HepG2 (cell line): ENCODE results near the gene MOG. TPM values are rescaled to one million over a fixed set of nuclear protein-coding genes. Genes with fewer than 3 reads are reported as not detected.

ENCODE experiments used
- ATAC-seq: fragments of 200-7000 bp; cut with Tn5 transposase; 3 replicates; pipeline ENCODE4 v1.9.1; 2020; ENCODE audit warnings: mild to moderate bottlenecking, moderate library complexity
- BruUV-seq: library from RNA; stranded (reverse); fragments of 400-500 nt; replicated peaks from 2 replicates; lab custom pipeline; 2021; lab: Mats Ljungman, UMichigan
- CTCF ChIA-PET: fragments of 300-600 bp; formaldehyde crosslinking; extraction: SDS; loops from one replicate; lab custom pipeline; 2021; ENCODE audit warnings: low total read pairs, inconsistent platforms, low intra/inter-chr PET ratio; lab: Yijun Ruan, JAX
- POLR2A ChIA-PET: fragments of 350-600 bp; sonication (Branson Sonifier 250); formaldehyde crosslinking; loops from one replicate; lab custom pipeline; 2020; ENCODE audit warnings: antibody characterized with exemption, inconsistent platforms; lab: Yijun Ruan, JAX
- DNase-seq: peaks from one replicate; pipeline ENCODE4 v3.0.0-alpha.2; 2015; ENCODE audit warnings: low spot score
- FAIRE-seq: peaks from 3 replicates; lab custom pipeline; 2011; peaks lifted over from hg19 to GRCh38; lab: Jason Lieb, UNC
- H2AFZ ChIP-seq: one replicate; pipeline ENCODE4 v1.6.1; 2011; ENCODE audit warnings: low read length, inconsistent platforms
- H3K27ac ChIP-seq: fragments of 300-600 bp; 3 replicates; pipeline ENCODE4 v1.8.0; 2011; ENCODE audit warnings: mixed run types, mild to moderate bottlenecking, mixed read lengths, low read length, inconsistent platforms; ENCODE audit not compliant: insufficient read depth; ENCODE audit errors: extremely low read length
- H3K27me3 ChIP-seq, 2 experiments: fragments of 200-600 bp in 1 of 2; 2 replicates in 1 of 2; 3 replicates in 1 of 2; pipeline versions ENCODE4 v1.6.0 to v1.8.0; 2011; ENCODE audit warnings: low read length in 2 of 2, mild to moderate bottlenecking in 2 of 2, moderate library complexity in 2 of 2, inconsistent platforms in 1 of 2; ENCODE audit not compliant: insufficient read depth in 2 of 2, control insufficient read depth in 1 of 2
- H3K36me3 ChIP-seq, 2 experiments: fragments of 200-600 bp in 1 of 2; replicated peaks in 1 of 2; 2 replicates in 1 of 2; 3 replicates in 1 of 2; pipeline versions ENCODE4 v1.5.1 to v1.8.0; 2011; ENCODE audit warnings: low read length in 2 of 2, inconsistent platforms in 1 of 2; ENCODE audit not compliant: insufficient read depth in 2 of 2, control insufficient read depth in 1 of 2
- H3K4me1 ChIP-seq: 2 replicates; pipeline ENCODE4 v1.5.1; 2012; ENCODE audit warnings: low read length, inconsistent platforms; ENCODE audit not compliant: insufficient read depth
- H3K4me2 ChIP-seq: 2 replicates; pipeline ENCODE4 v1.6.0; 2011; ENCODE audit warnings: low read depth, low read length, inconsistent platforms
- H3K4me3 ChIP-seq, 3 experiments: fragments of 200-600 bp in 1 of 3; sonication (generic), shearing (Covaris generic) in 1 of 3; replicated peaks in 1 of 3; 2 replicates each; pipeline ENCODE4 v1.5.1; 2011 to 2016; ENCODE audit warnings: low read length in 3 of 3, inconsistent platforms in 2 of 3, low read depth in 2 of 3, mild to moderate bottlenecking in 2 of 3, control low read depth in 1 of 3, mixed read lengths in 1 of 3; ENCODE audit not compliant: insufficient read depth in 1 of 3
- H3K79me2 ChIP-seq: one replicate; pipeline ENCODE4 v1.6.1; 2011; ENCODE audit warnings: low read length, inconsistent platforms; ENCODE audit not compliant: insufficient read depth
- H3K9ac ChIP-seq: 2 replicates; pipeline ENCODE4 v1.6.0; 2011; ENCODE audit warnings: mild to moderate bottlenecking, low read depth, low read length, inconsistent platforms; ENCODE audit not compliant: insufficient read depth
- H3K9me3 ChIP-seq: 2 replicates; pipeline ENCODE4 v1.5.1; 2012; ENCODE audit warnings: mild to moderate bottlenecking, low read length
- H4K20me1 ChIP-seq: 2 replicates; pipeline ENCODE4 v1.6.0; 2011; ENCODE audit warnings: inconsistent platforms, mild to moderate bottlenecking, low read length, moderate library complexity; ENCODE audit not compliant: insufficient read depth
- JDP2 ChIP-seq: sonication (generic); formaldehyde crosslinking; IDR thresholded peaks from 2 replicates; pipeline ENCODE4 v1.8.1; 2022; ENCODE audit warnings: missing genetic modification reagents, borderline replicate concordance
- KAT7 ChIP-seq: IDR thresholded peaks from 2 replicates; pipeline ENCODE4 v1.6.1; 2018; ENCODE audit warnings: borderline replicate concordance, missing compliant biosample characterization
- KDM1A ChIP-seq: IDR thresholded peaks from 2 replicates; pipeline ENCODE4 v1.6.1; 2016; ENCODE audit warnings: missing compliant biosample characterization
- MAFK ChIP-seq, 2 experiments: IDR thresholded peaks in 1 of 2; conservative IDR thresholded peaks in 1 of 2; 2 replicates each; pipeline ENCODE4 v1.6.1; 2011; ENCODE audit warnings: improper control_type of control experiment in 2 of 2, low read length in 2 of 2
- MEIS1 ChIP-seq: sonication (generic); formaldehyde crosslinking; IDR thresholded peaks from 2 replicates; pipeline ENCODE4 v1.9.0; 2021; ENCODE audit warnings: mild to moderate bottlenecking, missing genetic modification reagents, moderate library complexity, borderline replicate concordance
- MYPOP ChIP-seq: sonication (generic); formaldehyde crosslinking; IDR thresholded peaks from 2 replicates; pipeline ENCODE4 v1.8.1; 2023; ENCODE audit warnings: mild to moderate bottlenecking, moderate library complexity, missing genetic modification reagents
- NFE2 ChIP-seq: sonication (generic); formaldehyde crosslinking; IDR thresholded peaks from 2 replicates; pipeline ENCODE4 v1.4.0; 2020; ENCODE audit warnings: missing genetic modification reagents
- POLR2A ChIP-seq, 2 experiments: IDR thresholded peaks; 2 replicates each; pipeline ENCODE4 v1.6.1; 2011; ENCODE audit warnings: low read depth in 2 of 2, low read length in 2 of 2, mild to moderate bottlenecking in 1 of 2, moderate library complexity in 1 of 2; ENCODE audit not compliant: insufficient read depth in 1 of 2
- RCOR2 ChIP-seq: IDR thresholded peaks from 2 replicates; pipeline ENCODE4 v1.6.1; 2016; ENCODE audit warnings: missing biosample characterization, missing genetic modification reagents
- SMYD3 ChIP-seq: sonication (generic); formaldehyde crosslinking; IDR thresholded peaks from 2 replicates; pipeline ENCODE4 v1.8.1; 2023; ENCODE audit warnings: mild to moderate bottlenecking, missing genetic modification reagents
- TEAD3 ChIP-seq: optimal IDR thresholded peaks from 2 replicates; pipeline ENCODE3; 2016; ENCODE audit warnings: borderline replicate concordance
- ZNF556 ChIP-seq: sonication (generic); formaldehyde crosslinking; IDR thresholded peaks from 2 replicates; pipeline ENCODE4 v1.4.0; 2020; ENCODE audit warnings: mild to moderate bottlenecking, missing genetic modification reagents, borderline replicate concordance
- ZNF629 ChIP-seq: sonication (generic); formaldehyde crosslinking; conservative IDR thresholded peaks from 2 replicates; pipeline ENCODE4 v1.5.0; 2020; ENCODE audit warnings: missing genetic modification reagents
- ZNF772 ChIP-seq: sonication (generic); formaldehyde crosslinking; IDR thresholded peaks from 2 replicates; pipeline ENCODE4 v1.5.0; 2020; ENCODE audit warnings: mild to moderate bottlenecking, missing genetic modification reagents
- ZNF788 ChIP-seq: sonication (generic); formaldehyde crosslinking; IDR thresholded peaks from 2 replicates; pipeline ENCODE4 v1.5.0; 2020; ENCODE audit warnings: mild to moderate bottlenecking, missing genetic modification reagents, borderline replicate concordance
- WGBS: methylation state at CpG from one replicate; pipeline ENCODE4 v1.1.6; 2017; ENCODE audit warnings: low lambda C conversion rate; 5-methylcytosine and 5-hydroxymethylcytosine counted together
- in situ Hi-C: cut with HindIII; loops from 2 replicates; pipeline ENCODE4 v1.10.0; 2017; ENCODE audit warnings: low pct_unique_long_range_greater_than_20kb; ENCODE audit not compliant: extremely low pct_ligation_motif_present
- intact Hi-C: fragments of 100-400 bp; cut with micrococcal nuclease; formaldehyde crosslinking; loops from one replicate; pipeline ENCODE4 v1.10.0; 2022; ENCODE audit not compliant: unreplicated experiment
- polyA plus RNA-seq, 8 experiments: library from polyadenylated mRNA; depleted of rRNA in 3 of 8; stranded (reverse) in 7 of 8; unstranded in 1 of 8; fragments of >200 nt; fragmentation: Illumina TruSeq in 4 of 8; extraction: Trizol in 4 of 8; gene quantifications; 2 replicates each; pipeline versions ENCODE4 v1.2.1 to v1.2.3, GENCODE V29; 2011 to 2016; ENCODE audit warnings: low read depth in 4 of 8, missing spikeins in 1 of 8, mixed read lengths in 1 of 8; ENCODE audit not compliant: insufficient read depth in 1 of 8
- total RNA-seq, 5 experiments: library from RNA; depleted of rRNA; stranded (reverse); fragments of >200 nt; fragmentation: Illumina TruSeq; extraction: Trizol; gene quantifications; 2 replicates each; pipeline ENCODE4 v1.2.3, GENCODE V29; 2016; ENCODE audit warnings: low read depth in 1 of 5
- TF ChIP-seq, protein P1 (sequence below): sonication (generic); formaldehyde crosslinking; conservative IDR thresholded peaks from 2 replicates; pipeline ENCODE4 v1.4.0; 2020; ENCODE audit warnings: missing genetic modification reagents

The MOG gene
- total and polyA plus RNA-seq, 2 of the 13 experiments (the other 11 are each of a cell fraction or from before 2014, with no cell fraction given): not detected

GRCh38 chr6:29610540-29610939, 46.4 kb upstream of the MOG start:
- peaks cover 0 to 7% of the 10 kb centered on the region in 2 experiments; a peak in 2 of 5 replicates for H3K27me3 ChIP-seq
- DNase-seq (no peak), FAIRE-seq (no peak), ATAC-seq (no peak)
- intact Hi-C loops: no loop called here
- no peaks in the 10 kb centered on the region for H3K36me3 ChIP-seq
- H4K20me1 ChIP-seq: no peaks in the 10 kb centered on the region
- 8% methylated on average over 4 of the region's 4 CpGs for WGBS
- H3K4me2 ChIP-seq: no peak overlapping the region
- H3K9me3 ChIP-seq: no peaks in the 10 kb centered on the region
- no peak overlapping the region for H3K9ac ChIP-seq
- POLR2A ChIA-PET: no interaction called here
- in situ Hi-C loops: no loop called here
- H2AFZ ChIP-seq: no peak overlapping the region
- H3K27ac ChIP-seq: no peak overlapping the region
- H3K4me1 ChIP-seq: no peaks in the 10 kb centered on the region
- no peaks in the 10 kb centered on the region for H3K79me2 ChIP-seq
- BruUV-seq: no TSS peak
- CTCF ChIA-PET: no interaction called here
- TF ChIP-seq JDP2 (no peak), TEAD3 (no peak), MEIS1 (CRISPR knock-in tag) (no peak), ZNF788 (CRISPR knock-in tag) (no peak), SMYD3 (no peak), NFE2 (CRISPR knock-in tag) (no peak)
- H3K4me3 ChIP-seq: no peak overlapping the region

- H3K79me2 ChIP-seq: no peaks in the 10 kb centered on the region
- ChIA-PET POLR2A (no interaction called here), CTCF (no interaction called here)
- no TSS peak for BruUV-seq
- no peak overlapping the region for H3K27ac ChIP-seq
- DNase-seq: no peak
- in situ Hi-C loops: no loop called here
- no peak overlapping the region for H2AFZ ChIP-seq
- H3K4me1 ChIP-seq: no peaks in the 10 kb centered on the region
- 51% methylated on average over 4 of the region's 4 CpGs for WGBS
- H3K9me3 ChIP-seq: no peaks in the 10 kb centered on the region
- ATAC-seq: no peak
- H3K36me3 ChIP-seq: no peaks in the 10 kb centered on the region
- peaks cover 0 to 7% of the 10 kb centered on the region in 2 experiments; a peak in 2 of 5 replicates for H3K27me3 ChIP-seq
- intact Hi-C loops: no loop called here
- no peak overlapping the region for H3K4me2 ChIP-seq
- no peaks in the 10 kb centered on the region for H4K20me1 ChIP-seq
- no peak overlapping the region for H3K4me3 ChIP-seq
- no peak for FAIRE-seq
- no peak overlapping the region for H3K9ac ChIP-seq
- no peak for TF ChIP-seq ZNF556 (CRISPR knock-in tag)
- no peak for TF ChIP-seq ZNF772 (CRISPR knock-in tag)
- TF ChIP-seq KAT7 (CRISPR knock-in tag): no peak
- TF ChIP-seq MYPOP (CRISPR knock-in tag): no peak
- TF ChIP-seq MAFK (conservative IDR thresholded peaks at IDR 0.05 in 1 of 2, IDR thresholded peaks at IDR 0.05 in 1 of 2; ENCODE audit: low read length in 2 of 2): no peak
- TF ChIP-seq ZNF629 (CRISPR knock-in tag): no peak
- TF ChIP-seq KDM1A: no peak
- no peak for TF ChIP-seq POLR2A (IDR thresholded peaks at IDR 0.05; ENCODE audit: insufficient read depth in 1 of 2, low read depth in 2 of 2, low read length in 2 of 2)
- TF ChIP-seq RCOR2 (CRISPR knock-in tag): no peak
- TF ChIP-seq, protein P1, sequence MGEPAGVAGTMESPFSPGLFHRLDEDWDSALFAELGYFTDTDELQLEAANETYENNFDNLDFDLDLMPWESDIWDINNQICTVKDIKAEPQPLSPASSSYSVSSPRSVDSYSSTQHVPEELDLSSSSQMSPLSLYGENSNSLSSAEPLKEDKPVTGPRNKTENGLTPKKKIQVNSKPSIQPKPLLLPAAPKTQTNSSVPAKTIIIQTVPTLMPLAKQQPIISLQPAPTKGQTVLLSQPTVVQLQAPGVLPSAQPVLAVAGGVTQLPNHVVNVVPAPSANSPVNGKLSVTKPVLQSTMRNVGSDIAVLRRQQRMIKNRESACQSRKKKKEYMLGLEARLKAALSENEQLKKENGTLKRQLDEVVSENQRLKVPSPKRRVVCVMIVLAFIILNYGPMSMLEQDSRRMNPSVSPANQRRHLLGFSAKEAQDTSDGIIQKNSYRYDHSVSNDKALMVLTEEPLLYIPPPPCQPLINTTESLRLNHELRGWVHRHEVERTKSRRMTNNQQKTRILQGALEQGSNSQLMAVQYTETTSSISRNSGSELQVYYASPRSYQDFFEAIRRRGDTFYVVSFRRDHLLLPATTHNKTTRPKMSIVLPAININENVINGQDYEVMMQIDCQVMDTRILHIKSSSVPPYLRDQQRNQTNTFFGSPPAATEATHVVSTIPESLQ (CRISPR knock-in tag): no peak
Measured at GRCh38 chr6:29611426-29611825, 45.5 kb upstream of the MOG start.
